HepG2 (cell line): ENCODE measurements around the gene P2RX6. TPM values are rescaled to one million over a fixed set of nuclear protein-coding genes. Genes with fewer than 3 reads are reported as not detected.

Source experiments
- CREB3 ChIP-seq: sonication (generic); formaldehyde crosslinking; IDR thresholded peaks from 2 replicates; pipeline ENCODE4 v1.5.0; 2020; ENCODE audit warnings: missing genetic modification reagents
- CSRNP2 ChIP-seq: sonication (generic); formaldehyde crosslinking; conservative IDR thresholded peaks from 2 replicates; pipeline ENCODE4 v1.8.0; 2022; ENCODE audit warnings: low read depth, missing genetic modification reagents
- FOXO1 ChIP-seq: sonication (generic); formaldehyde crosslinking; IDR thresholded peaks from 2 replicates; pipeline ENCODE4 v1.4.0; 2020; ENCODE audit warnings: missing genetic modification reagents
- HMGA1 ChIP-seq: sonication (generic); formaldehyde crosslinking; conservative IDR thresholded peaks from 2 replicates; pipeline ENCODE4 v1.4.0; 2020; ENCODE audit warnings: missing genetic modification reagents
- HMGXB3 ChIP-seq: sonication (generic); formaldehyde crosslinking; IDR thresholded peaks from 2 replicates; pipeline ENCODE4 v1.4.0; 2020; ENCODE audit warnings: missing genetic modification reagents, borderline replicate concordance
- NCOA2 ChIP-seq: sonication (generic); formaldehyde crosslinking; IDR thresholded peaks from 2 replicates; pipeline ENCODE4 v1.8.0; 2022; ENCODE audit warnings: inconsistent platforms
- NPAS2 ChIP-seq: sonication (generic); formaldehyde crosslinking; IDR thresholded peaks from 2 replicates; pipeline ENCODE4 v1.8.0; 2022; ENCODE audit warnings: mild to moderate bottlenecking, missing genetic modification reagents, borderline replicate concordance
- PAX8 ChIP-seq: sonication (generic); formaldehyde crosslinking; IDR thresholded peaks from 2 replicates; pipeline ENCODE4 v1.8.0; 2022; ENCODE audit warnings: mild to moderate bottlenecking, missing genetic modification reagents, borderline replicate concordance
- PBX2 ChIP-seq: IDR thresholded peaks from 2 replicates; pipeline ENCODE4 v1.6.1; 2016; ENCODE audit warnings: control low read depth
- SMYD3 ChIP-seq: sonication (generic); formaldehyde crosslinking; IDR thresholded peaks from 2 replicates; pipeline ENCODE4 v1.8.1; 2023; ENCODE audit warnings: mild to moderate bottlenecking, missing genetic modification reagents
- TBX3 ChIP-seq: fragments of 450-650 bp; IDR thresholded peaks from 2 replicates; pipeline ENCODE4 v1.6.1; 2017; ENCODE audit warnings: antibody characterized with exemption, mild to moderate bottlenecking, inconsistent platforms, borderline replicate concordance
- THAP7 ChIP-seq: sonication (generic); formaldehyde crosslinking; IDR thresholded peaks from 2 replicates; pipeline ENCODE4 v1.8.1; 2023; ENCODE audit warnings: mild to moderate bottlenecking, missing genetic modification reagents
- THRA ChIP-seq: sonication (generic); formaldehyde crosslinking; IDR thresholded peaks from 2 replicates; pipeline ENCODE4 v1.4.0; 2020; ENCODE audit warnings: missing genetic modification reagents, borderline replicate concordance
- ZBTB38 ChIP-seq: sonication (generic); formaldehyde crosslinking; IDR thresholded peaks from 2 replicates; pipeline ENCODE4 v1.5.1; 2020; ENCODE audit warnings: mild to moderate bottlenecking, missing genetic modification reagents
- ZKSCAN8 ChIP-seq: IDR thresholded peaks from 2 replicates; pipeline ENCODE4 v1.6.1; 2016; ENCODE audit warnings: borderline replicate concordance, missing genetic modification reagents, missing compliant biosample characterization
- ZNF607 ChIP-seq: sonication (generic); formaldehyde crosslinking; IDR thresholded peaks from 2 replicates; pipeline ENCODE4 v1.5.1; 2020; ENCODE audit warnings: missing genetic modification reagents, mild to moderate bottlenecking, borderline replicate concordance
- ZNF781 ChIP-seq: sonication (generic); formaldehyde crosslinking; IDR thresholded peaks from 2 replicates; pipeline ENCODE4 v1.5.1; 2020; ENCODE audit warnings: borderline replicate concordance, mild to moderate bottlenecking, missing genetic modification reagents; ENCODE audit errors: not compliant biosample characterization
- ZSCAN9 ChIP-seq: IDR thresholded peaks from 2 replicates; pipeline ENCODE4 v1.6.1; 2016; ENCODE audit warnings: borderline replicate concordance
- polyA plus RNA-seq, 8 experiments: library from polyadenylated mRNA; depleted of rRNA in 3 of 8; stranded (reverse) in 7 of 8; unstranded in 1 of 8; fragments of >200 nt; fragmentation: Illumina TruSeq in 4 of 8; extraction: Trizol in 4 of 8; gene quantifications; 2 replicates each; pipeline versions ENCODE4 v1.2.1 to v1.2.3, GENCODE V29; 2011 to 2016; ENCODE audit warnings: low read depth in 4 of 8, missing spikeins in 1 of 8, mixed read lengths in 1 of 8; ENCODE audit not compliant: insufficient read depth in 1 of 8
- total RNA-seq, 5 experiments: library from RNA; depleted of rRNA; stranded (reverse); fragments of >200 nt; fragmentation: Illumina TruSeq; extraction: Trizol; gene quantifications; 2 replicates each; pipeline ENCODE4 v1.2.3, GENCODE V29; 2016; ENCODE audit warnings: low read depth in 1 of 5

P2RX6 gene
- total and polyA plus RNA-seq, 2 of the 13 experiments (the other 11 are each of a cell fraction or from before 2014, with no cell fraction given) = 0.04 to 0.12 TPM

GRCh38 chr22:21009638-21010425, 5.1 kb upstream of the P2RX6 start (continued):
- TF ChIP-seq ZKSCAN8 (no peak), HMGA1 (CRISPR knock-in tag) (no peak), NPAS2 (CRISPR knock-in tag) (0 out of 2 replicates have a peak, but pooled peaks have one; percentile 28), ZBTB38 (0 out of 2 replicates have a peak, but pooled peaks have one; percentile 42), THAP7 (CRISPR knock-in tag) (no peak), ZSCAN9 (CRISPR knock-in tag) (peak; percentile 98), CREB3 (CRISPR knock-in tag) (peak; percentile 90; the same call in 1 of the 2 replicates), FOXO1 (CRISPR knock-in tag) (peak; percentile 52; the same call in 1 of the 2 replicates), NCOA2 (CRISPR knock-in tag) (peak; percentile 56; the same call in 1 of the 2 replicates), ZNF607 (CRISPR knock-in tag) (peak; percentile 31; the same call in 1 of the 2 replicates), THRA (CRISPR knock-in tag) (peak; percentile 81; the same call in 1 of the 2 replicates), HMGXB3 (CRISPR knock-in tag) (peak; percentile 91), SMYD3 (CRISPR knock-in tag) (no peak), PBX2 (CRISPR knock-in tag) (no peak), TBX3 (no peak), CSRNP2 (no peak), ZNF781 (CRISPR knock-in tag) (peak; percentile 53), PAX8 (CRISPR knock-in tag) (no peak)
